Brain pericyte (primary cell): ENCODE data around the gene EFNB3.

Source experiments
- DNase-seq: peaks from one replicate; pipeline ENCODE4 v3.0.0-alpha.2; 2012; ENCODE audit warnings: low read depth, low spot score

Gene EFNB3

DNA sequence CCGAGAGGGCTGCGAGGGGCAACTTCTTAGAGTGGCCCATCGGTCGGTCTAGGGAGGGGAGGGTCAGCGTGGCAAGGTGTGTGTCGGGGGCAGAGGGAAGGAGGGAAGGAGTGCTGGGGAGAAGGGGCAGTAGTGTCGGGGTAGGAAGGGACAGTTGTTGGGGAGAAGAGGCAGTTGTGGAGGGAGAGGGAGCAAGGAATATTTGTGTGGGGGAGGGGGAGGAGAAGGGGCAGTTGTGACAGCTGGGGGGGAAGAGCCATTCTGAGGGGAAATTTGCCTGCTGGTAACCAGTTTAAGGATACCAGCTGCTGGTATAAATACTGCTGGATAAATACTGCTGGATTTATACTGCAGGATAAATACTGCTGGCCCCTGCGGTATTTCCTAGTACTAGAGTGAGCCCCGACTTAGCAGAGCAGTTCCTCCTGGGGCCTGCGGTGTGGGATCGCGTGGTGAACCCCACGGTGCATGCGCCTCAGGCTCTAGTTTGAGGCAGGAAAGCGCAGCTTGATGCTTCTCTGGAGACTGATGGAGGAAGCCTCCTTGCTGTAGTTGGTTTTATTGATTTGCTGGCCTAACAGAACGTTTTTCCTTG lies 12.9 kb downstream of the EFNB3 start:
- DNase-seq: no peak

DNA sequence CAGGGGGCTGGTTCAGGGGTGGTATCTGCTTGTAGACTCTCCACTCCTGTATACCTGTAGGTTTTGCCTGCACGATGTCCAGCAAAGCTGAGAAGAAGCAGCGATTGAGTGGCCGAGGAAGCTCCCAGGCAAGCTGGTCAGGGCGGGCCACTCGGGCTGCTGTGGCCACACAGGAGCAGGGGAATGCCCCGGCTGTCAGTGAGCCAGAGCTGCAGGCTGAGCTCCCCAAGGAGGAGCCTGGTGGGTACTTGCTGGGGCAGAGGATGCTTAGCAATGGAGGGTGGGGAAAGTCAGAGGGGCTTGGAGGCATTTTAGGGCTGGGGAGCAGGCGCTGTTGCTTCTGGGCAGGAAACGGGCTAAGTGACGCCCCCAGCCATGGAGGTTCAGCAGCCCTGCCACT lies 14.7 kb downstream of the EFNB3 start:
- no peak for DNase-seq

DNA sequence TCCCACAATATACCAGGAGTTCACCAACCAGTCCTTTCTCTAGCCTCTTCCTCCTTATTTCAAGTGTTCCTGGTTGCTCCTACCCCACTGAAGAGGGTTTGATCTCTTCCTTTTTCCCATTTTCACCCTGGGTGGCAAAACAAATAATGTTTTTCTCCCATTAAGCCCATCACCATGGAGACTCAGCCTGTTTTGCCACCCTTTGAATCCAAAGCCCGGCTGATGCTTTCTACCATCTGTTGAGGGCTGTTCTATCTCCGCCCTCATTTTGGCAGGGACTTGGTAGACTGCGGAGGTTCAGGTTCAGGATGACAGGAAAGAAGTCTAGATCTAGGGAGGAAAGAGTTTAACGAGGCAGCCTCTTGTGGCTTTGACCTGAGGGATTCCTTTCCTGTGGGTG lies 15.1 kb downstream of the EFNB3 start:
- no peak for DNase-seq

DNA sequence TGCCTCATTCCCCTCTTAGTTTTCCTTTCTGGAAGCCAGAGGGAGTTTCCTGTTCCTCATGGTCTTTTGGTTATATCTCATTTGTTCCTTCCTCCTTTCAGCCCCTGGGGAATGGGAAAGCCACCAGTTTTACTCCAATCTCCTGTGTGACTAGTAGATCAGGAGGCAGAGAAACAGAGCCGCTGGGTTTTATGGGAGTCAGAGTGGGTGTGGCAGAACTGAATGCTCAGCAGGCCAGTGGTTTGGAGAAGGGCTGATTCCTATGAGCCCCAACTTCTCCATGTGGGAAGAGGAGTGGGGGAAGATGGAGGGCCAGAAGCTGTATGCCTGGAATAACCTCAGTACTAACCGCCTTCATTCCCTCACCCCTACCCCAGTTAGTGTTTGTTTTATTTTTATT lies 16.6 kb downstream of the EFNB3 start:
- DNase-seq: no peak

DNA sequence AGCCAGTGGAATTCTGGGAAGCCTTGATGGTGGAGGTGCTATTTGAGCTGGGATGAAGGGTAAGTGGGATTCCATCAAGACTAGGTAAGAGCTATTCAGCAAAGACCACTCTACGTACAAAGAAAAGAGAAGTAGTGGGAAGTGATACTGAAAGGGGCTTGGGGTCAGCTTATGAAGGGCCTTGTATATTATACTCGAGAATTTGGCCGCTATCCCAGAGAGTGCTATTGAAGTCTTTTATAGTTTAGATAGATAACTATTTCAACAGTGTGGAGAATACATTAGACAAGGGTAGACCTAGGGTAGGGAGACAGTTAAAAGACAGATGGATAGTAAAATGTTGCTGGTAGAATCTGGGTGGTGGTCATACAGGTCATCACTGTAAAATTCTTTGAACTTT lies 22.9 kb downstream of the EFNB3 start:
- DNase-seq: no peak

DNA sequence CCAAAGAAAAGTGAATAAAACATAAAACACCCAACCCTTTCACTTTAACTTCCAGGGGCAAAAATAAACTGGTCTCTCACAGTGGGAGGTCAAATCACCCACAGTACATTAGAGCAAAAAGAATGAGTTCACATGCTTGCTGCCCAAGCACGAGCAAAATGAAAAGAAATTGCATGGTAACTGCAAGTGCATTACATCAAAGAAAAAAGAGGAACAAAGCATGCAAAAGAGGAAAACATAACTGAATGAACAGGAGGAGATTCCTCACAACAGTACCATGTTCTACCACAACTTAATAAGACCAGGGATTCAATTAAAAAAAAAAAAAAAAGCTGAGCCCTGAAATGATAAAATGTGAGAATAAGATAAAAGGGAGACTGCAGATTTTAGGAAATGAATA lies 24.8 kb downstream of the EFNB3 start:
- DNase-seq: no peak

DNA sequence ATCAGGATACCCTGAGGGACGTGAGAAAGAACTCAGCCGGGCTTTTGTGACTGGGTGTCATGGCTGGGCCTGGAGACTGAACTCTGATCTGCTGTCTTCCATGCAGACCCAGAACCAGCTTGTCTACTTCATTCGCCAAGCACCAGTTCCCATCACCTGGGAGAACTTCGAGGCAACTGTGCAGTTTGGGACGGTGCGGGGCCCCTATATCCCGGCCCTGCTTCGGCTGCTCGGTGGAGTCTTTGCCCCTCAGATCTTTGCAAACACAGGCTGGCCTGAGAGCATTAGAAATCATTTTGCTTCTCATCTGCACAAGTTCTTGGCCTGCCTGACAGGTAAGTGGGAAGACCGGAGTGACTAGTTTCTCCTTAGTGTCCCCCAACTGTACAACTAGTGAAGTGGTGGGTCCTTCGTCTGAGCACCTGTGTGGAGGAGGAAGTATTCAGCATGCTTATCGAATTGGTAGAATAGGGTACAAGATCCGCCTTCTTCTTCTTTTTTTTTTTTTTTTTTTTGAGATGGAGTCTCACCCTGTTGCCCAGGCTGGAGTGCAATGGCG lies 28.1 kb downstream of the EFNB3 start:
- no peak for DNase-seq

DNA sequence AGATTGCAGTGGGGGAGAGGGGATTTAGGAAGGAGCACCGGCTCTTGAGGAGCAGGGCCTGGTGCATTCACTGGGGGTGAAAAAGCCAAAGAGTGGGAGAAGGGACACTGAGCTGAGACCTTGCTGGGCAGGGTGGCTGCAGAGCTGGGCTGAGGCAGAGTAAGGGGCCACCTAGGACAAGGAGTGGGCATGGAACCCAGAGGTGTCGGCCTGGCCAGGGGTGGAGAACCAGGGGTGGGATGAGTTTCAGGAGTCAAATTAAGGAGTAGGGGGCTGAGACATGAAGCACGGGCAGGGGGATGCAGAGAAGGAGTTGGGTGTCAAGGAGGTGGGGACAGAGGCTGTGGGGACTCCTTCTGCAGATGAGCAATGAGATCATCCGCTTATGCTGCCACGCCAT lies 32.6 kb downstream of the EFNB3 start:
- no peak for DNase-seq

DNA sequence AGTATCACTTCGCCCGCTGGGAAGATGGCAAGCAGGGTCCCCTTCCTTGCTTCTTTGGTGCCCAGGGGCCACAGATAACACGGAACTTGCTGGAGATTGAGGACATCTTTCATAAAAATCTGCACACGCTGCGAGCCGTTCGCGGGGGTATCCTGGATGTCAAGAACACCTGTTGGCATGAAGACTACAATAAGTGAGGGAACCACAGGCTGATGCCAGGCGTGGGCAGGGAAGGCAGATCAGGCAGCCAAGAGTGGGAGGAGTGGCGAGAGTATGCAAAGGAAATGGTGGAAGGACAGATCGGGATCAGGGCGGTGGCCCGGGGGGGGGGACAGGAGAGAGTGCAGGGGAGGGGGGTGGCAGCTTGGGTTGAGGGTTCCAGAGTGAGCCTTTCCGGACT lies 34.7 kb downstream of the EFNB3 start:
- no peak for DNase-seq

DNA sequence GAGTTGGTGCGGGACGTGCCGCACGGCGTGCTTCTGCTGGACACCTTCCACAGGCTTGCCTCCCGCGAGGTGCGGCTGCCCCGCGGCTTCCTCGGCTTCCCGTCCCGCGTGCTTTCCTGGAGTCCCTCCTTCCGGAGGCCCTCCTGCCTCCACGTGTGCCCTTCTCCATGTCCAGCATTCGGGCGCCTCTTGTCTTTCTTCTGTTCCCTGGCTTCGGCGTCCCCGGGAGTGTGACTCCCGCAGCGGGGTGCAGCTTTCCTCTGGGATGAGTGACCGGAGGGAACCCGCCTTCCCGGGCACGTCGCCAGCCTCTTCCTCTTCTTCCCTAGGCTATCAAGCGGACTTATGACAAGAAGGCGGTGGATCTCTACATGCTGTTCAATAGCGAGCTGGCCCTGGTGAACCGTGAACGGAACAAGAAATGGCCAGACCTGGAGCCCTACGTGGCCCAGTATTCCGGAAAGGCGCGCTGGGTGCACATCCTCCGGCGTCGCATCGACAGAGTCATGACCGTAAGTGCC lies 35.5 kb downstream of the EFNB3 start:
- DNase-seq: no peak

DNA sequence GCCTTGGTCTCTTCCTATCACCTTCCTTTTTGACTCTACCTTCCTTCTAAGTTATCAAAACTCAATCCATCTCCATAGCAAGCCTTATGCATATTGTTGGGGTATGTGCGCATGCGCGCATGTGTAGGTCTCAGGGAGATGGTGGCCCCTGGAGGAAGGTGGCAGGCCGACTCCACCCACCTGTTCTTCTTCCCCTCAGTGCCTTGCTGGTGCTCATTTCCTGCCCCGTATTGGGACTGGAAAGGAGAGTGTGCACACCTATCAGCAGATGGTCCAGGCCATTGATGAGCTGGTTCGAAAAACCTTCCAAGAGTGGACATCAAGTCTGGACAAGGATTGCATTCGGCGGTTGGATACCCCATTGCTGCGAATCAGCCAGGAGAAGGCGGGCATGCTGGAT lies 37.7 kb downstream of the EFNB3 start:
- no peak for DNase-seq

DNA sequence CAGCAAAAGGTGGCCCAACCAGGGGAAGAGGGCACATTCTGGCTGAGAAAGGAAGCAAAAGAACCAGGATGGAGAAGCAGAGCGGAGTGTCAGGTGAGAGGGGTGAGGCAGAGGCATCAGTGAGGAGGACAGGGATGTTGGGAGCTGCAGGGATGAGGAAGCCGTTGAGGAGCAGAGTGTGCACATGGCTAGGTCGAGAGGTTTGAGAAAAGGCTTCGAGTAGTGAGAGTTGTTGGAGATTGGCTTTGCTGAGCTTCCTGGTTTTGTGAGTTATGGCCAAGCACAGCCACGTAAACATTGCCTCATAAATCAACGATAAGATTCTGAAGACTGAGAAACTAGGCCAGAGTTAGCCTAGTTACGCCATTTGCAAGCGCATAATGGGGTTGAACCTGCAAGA lies 39.4 kb downstream of the EFNB3 start:
- no peak for DNase-seq

DNA sequence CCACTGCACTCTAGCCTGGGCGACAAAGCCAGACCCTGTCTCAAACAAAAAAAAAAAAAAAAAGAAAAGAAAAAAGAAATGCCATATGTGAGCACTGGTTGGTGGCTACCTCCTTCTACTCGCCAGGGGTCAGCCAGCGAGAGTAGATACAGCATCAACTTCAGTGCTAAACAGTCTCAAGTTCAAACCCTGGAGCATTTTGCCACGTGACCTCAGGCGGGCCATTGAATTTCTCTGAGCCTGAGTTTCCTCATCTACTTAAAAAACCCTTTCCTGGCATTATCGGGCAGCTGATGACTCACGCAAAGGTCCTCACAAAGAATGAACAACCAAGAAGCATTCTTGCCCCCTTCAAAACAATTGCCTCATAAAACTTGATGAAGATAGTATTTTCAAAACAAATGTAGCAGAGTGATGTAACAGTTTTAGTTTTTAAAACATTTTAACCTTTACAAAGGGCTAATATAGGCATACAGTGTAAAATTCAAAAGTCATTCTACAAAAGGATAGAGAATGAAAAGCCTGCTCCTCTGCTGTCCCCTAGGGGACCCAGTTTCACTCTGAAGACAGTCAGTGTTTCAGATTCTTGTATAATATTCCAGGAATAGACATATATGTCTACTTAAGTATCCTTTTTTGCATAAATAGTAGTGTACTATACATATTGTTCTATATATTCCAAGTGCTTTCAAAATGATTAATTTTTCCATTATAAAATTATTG lies 40.9 kb downstream of the EFNB3 start:
- DNase-seq: no peak

DNA sequence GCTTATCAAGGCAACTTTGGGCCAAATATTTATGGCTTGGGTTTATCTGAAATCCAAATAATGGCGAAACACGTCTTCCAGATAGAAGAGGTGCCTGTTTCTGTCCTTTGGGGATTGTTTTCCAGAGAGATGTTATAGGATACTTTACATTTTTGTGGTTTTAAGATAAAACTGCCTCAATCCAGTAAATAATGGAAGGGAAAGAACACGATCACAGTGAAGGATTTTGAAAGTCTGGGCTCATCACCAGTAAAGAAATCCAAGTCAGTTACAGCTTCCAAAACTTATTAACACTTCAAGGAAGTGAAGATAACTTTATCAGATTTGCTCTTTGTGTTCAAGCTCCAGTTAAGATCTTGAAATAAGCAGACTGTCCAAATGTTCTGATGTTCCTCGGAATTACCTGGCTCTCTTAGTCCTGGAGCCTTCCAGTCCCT lies 42.7 kb downstream of the EFNB3 start:
- DNase-seq: no peak

DNA sequence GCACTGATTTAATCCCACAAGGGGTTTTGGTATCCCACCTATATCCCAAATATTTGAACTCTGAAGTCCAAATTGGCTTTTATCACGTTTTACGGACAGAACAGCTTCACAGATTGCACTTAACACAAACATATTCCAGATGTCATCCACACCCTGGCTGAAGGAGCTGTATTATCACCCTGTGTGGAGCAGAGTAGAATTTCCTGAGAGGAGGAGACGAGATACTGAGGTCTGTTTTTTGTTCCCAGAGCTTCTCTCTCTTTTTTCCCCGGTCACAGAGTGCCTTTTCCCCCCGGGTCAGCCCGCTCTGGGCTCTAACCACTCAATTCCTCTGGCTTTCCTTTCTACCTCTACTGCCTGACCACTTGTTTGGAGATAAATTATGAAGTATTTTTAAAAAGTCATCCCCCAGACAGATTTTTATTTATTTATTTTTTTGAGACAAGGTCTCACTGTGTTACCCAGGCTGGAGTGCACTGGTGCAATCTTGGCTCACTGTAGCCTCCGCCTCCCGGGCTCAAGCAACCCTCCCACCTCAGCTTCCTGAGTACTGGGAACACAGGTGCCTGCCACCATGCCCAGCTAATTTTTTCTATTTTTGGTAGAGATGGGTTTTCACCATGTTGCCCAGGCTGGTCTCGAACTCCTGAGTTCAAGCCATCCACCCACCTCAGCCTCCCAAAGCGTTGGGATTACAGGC lies 43.2 kb downstream of the EFNB3 start:
- no peak for DNase-seq

DNA sequence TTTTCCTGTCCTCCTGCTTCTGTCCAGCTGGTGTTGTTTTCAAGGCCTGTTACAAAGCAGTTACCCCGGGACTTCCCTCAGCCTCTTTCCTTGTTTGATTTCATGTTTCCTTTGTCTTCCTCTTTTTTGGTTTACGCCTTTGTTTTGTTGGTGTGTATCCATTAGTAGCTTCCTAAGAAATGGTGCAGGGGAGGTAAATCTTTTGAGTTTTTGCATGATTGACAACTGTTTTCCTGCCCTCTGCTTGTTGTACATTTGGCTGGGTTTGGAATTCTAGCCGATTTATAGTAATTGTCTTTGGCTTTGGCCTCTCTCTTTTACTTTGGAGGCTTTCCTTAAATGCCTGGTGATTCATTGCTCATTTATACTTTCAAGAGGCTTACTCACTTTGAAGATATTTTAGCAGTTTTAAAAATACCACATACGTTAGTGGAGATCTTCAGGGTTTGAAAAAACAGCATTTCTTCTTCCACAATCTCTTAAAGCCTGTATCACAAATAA lies 45.4 kb downstream of the EFNB3 start:
- DNase-seq: no peak

DNA sequence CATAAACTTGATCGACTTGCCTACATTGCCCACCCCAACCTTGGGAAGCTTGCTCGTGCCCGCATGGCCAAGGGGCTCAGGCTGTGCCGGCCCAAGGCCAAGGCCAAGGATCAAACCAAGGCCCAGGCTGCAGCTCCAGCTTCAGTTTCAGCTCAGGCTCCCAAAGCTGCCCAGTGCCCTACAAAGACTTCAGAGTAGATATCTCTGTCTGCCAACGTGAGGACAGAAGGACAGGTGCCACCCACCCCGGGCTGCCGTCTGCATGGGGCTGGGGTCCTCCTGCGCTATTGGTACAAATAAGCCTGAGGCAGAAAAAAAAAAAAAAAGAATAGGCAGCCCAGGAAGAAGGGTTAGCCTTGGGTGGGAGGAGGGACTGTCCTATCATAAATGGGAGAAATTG lies 49.7 kb downstream of the EFNB3 start:
- DNase-seq: no peak

DNA sequence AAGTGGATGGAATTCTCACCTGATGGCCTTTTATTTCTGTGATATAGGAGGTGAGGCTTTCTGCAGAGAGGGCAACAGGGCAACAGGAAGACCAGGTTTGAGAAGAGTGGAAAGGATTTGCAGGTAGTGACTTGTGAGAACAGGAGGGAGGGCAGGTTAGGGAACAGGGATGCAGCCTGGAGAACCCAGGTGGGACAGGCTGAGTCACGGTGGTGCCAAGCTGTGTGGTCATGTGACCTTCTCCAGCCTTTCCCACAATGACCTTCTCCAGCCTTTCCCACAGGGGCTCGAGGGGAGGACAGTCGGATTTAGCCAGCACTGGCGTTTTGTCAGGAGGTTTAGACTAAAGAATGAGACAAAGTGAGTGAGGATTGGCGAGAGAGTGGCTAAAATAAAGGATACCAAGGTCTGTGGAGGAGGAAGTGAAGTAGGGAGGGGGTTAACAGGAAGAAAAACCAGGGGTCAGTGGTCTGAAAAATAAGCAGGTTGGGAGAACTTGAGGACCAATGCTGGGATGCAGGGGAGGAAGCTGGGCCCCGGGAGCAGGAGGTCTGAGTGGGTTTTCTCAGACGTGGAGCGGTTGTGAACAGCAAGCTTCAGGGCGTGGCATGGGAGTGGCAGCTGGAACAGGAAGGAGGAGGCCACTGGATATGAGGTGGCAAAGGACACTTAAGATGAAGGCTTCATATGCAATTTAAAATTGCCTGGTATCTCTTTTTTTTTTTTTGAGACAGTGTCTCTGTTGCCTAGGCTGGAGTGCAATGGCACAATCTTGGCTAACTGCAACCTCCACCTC lies 50.3 kb downstream of the EFNB3 start:
- no peak for DNase-seq

DNA sequence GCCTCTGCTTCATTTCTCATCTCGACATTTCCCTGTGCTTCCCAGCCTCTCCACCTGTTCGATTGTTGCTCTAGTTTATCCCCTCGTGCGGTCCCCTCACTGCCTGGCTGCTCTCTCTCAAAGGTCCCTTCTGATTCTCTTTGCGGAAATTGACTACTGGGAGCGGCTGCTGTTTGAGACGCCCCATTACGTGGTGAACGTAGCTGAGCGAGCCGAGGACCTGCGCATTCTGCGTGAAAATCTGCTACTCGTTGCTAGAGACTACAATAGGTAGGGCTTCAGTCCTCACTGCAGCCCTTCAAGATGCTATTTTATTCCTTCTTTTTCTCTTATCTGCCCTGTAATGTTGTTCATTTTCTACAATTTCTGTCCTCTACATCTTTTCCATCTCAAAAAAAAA lies 52.0 kb downstream of the EFNB3 start:
- DNase-seq: no peak
